GM21576 (cell line): ENCODE data around the gene FGF9.

Source experiments
- ATAC-seq: cut with Tn5 transposase; IDR thresholded peaks from one replicate; pipeline ENCODE4 v1.9.1; 2021; ENCODE audit warnings: mild to moderate bottlenecking, moderate library complexity; ENCODE audit not compliant: unreplicated experiment

Gene FGF9

DNA sequence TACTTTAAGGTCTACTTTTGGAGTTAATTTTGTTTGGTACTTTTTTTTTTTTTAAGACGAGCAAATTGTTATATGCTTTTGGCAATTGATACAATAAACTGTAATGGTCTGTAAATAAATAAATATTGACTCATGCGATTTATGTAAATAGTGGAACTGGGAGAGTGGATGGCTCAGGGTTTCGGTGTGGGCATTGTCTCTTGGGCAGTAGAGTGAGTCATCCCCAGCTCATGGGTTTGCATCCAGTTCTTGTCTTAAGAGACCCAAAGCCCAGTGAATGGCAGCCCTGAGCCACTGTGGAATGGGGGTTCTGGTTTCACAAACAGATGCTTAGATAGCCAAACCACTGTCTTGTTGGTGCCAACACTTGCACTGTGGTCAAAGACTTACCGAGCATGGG is 33.0 kb downstream of the FGF9 start:
- ATAC-seq, result no peak

GRCh38 chr13:21707586-21707985 is 36.7 kb downstream of the FGF9 start:
- ATAC-seq, result no peak

DNA sequence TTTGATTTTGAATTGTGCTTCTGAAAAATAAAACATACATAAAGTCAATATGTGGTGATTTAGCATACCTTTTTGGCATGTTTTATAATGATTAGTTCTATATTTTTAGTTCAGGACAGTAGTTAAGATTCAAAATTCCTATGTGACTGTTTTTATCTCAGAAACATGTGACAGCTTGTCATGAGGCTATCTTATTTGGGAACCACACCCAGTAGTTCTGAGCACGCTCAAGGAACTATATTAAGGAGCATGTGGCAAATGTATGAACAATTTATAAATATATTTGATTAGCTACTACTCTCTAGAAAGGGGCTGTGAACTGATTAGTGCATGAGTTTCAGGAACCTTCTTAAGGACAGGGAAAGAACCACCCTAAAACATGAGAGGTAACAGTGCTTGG is 38.8 kb downstream of the FGF9 start:
- ATAC-seq, result no peak

GRCh38 chr13:21710163-21710562 is 39.3 kb downstream of the FGF9 start:
- ATAC-seq, result no peak

GRCh38 chr13:21717817-21718216 is 46.9 kb downstream of the FGF9 start:
- ATAC-seq, result no peak

DNA sequence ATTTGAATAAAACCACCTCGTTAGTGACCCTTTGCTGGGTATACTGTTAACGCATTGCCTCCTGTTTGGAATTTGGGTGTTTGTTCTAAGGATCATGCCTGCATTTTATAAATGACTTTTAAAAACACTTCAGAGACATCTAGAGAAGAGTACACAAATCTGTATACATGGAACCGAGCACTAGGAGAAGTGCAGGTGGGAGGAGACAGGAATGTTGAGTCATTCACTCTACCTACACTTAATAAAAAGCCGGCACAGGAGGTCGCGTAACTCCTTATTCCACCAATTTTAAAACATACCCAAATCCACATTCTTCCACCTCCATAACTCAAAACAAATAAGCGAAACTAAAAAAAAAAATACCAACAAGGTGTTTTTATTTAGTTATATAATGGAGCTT is 48.6 kb downstream of the FGF9 start:
- no peak for ATAC-seq

GRCh38 chr13:21723807-21724505 is 53.1 kb downstream of the FGF9 start:
- no peak for ATAC-seq

GRCh38 chr13:21730186-21730880 is 59.5 kb downstream of the FGF9 start:
- no peak for ATAC-seq

- ATAC-seq, result no peak
Measured at GRCh38 chr13:21733475-21734263, 62.8 kb downstream of the FGF9 start.

- no peak for ATAC-seq
Measured at GRCh38 chr13:21734961-21735360, 64.1 kb downstream of the FGF9 start.

GRCh38 chr13:21735701-21736401 is 65.0 kb downstream of the FGF9 start:
- ATAC-seq, result no peak

DNA sequence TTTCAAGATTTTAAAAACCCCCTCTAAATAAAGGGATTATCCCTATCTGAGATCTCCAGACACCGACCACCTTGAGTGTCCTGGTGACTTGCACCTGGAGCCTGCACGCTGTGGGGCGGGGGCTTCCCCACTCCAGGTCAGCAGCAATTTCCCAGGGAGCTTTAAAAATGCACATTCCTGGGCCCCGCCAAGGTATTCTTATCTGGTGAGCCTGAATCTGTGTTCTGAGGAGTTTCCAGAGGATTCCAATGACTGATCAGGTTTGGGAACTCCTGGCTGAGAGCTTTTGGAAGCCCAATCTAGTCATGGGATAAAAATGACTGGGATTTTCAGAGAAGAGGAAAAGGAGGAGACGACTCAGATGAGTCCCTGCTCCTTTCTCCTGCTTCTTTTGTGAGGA is 66.1 kb downstream of the FGF9 start:
- no peak for ATAC-seq

DNA sequence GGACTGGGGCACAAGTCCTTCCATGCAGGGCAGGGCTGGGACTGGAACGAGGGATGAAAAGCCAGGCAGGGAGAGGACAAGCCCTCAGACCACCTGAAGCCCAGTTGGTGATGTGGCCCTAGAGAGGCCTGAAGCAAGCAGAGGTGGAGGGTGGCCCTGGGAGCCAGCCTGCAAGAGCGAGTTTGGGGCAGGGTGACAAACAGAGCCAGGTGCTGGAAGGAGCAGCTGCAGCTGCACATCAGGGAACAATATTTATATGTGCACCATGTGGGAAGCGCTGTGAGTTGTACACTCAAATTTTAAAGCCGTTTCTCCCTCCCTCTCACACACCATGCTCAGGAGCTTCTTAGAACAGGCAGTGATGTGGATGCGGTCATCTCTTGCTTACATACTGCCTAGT is 67.8 kb downstream of the FGF9 start:
- no peak for ATAC-seq

DNA sequence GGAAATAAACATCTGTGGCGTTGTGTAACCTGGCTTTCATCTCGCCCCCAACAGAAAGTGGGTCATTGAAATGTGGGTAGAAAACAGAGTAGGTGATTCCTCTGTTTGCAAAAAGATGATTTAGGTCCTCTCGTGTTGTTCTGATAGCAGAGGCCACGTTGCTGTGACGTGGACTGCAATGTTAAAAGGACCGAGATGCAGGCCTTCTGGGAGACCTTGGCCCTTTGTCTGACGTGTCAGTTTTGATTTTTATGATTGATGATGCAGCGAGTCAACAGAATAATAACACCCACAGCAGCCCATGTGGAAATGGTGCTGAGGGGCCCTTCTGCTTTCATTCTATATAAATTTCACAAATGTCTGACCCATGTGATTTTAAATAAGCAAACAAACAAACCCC is 68.9 kb downstream of the FGF9 start:
- no peak for ATAC-seq

DNA sequence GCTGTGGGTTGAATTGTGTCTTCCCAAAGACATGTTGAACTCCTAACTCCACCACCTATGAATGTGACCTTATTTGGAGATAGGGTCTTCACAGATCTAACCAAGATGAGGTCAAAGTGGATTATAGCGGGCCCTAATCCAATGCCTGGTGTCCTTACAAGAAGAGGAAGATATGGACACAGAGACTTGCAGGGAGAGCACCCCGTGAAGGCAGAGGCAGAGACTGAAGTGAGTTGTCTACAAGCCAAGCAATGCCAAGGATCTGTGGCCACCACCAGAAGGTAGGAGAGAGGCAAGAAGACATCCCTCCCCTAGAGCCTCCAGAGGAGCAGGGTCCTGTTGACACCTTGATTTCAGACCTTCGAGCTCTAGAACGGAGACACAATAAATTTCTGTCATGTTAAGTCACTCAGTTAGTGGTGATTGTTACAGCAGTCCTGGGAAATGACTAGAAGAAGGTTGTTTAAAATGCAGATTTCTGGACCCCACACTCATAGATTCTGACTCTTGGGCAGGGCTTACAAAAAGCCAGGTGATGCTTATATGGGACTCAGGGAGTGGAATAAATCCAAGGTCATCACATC is 70.6 kb downstream of the FGF9 start:
- no peak for ATAC-seq

DNA sequence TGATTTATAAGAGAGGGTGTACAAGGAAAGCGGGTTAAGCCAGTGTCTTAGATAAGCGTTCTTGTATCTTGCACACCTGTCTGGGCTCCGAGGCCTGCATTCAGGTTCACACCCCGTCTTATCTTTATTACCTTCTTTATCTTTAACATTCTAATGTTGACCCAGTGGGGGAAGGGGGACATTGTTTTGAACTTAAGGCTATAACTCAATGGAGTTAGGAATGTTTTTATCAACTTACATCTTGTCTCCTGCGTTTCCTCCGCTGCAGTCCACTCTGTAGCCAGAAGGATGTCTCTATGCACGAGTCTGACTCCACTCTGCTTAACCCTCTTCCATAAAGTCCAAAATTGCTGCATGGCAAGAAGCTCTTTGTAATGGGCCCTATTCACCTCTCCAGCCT is 71.2 kb downstream of the FGF9 start:
- ATAC-seq, result no peak

DNA sequence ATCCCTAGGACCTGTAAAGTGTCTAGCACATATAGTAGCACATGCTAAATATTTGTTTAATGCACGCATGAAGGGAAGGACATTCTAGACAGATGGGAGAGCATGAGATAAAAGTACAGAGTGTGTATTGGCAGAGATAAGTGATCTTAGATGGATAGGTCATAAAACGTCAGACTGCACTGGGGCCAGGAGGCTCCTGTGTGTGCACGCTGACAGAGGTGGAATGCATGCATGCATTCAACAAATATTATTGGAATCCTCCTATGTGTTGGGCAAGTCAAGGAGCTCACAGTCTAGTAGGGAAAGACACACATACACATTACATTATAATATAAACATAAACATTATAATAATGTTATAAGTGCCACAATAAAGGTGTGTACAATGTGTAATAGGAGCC is 73.3 kb downstream of the FGF9 start:
- no peak for ATAC-seq

- ATAC-seq, result no peak
Measured at GRCh38 chr13:21745307-21745706, 74.4 kb downstream of the FGF9 start.

DNA sequence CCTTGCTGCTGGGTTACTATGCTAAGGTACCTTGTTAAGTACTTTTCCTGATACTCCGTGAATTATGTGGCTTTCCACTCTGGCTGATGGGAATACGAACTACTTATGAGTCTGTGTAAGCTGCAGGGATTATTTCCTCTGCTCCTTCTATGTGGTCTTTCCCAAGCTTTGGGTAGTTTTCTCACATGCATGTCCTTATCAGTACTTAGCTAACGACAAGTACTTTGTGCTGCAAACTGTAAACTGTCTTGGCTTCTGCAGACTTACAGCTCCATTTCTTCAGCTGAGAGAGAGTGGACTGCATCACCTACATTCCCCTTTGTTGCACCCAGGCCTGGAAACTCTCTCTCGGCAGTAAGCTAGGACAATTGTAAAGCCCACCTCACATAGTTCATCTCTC is 76.6 kb downstream of the FGF9 start:
- ATAC-seq, result no peak

DNA sequence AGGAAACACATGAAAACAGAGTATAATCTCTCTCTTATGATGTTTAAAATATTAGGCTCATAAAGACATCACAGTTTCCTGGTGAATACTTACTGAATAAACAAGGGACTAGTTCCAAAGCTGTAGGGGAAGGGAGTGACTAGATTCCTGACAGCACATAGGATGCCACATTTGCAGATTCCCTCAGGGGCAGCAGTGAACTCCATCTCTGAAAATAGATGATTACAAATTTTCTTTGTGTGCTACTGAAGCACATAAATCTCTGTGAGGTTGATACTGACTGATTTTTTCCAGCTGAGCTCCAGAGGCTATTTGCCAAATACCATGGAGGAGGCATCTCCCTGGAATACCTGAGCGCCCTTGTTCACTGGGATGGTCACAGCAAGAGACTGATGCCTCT is 77.3 kb downstream of the FGF9 start:
- ATAC-seq, result no peak

DNA sequence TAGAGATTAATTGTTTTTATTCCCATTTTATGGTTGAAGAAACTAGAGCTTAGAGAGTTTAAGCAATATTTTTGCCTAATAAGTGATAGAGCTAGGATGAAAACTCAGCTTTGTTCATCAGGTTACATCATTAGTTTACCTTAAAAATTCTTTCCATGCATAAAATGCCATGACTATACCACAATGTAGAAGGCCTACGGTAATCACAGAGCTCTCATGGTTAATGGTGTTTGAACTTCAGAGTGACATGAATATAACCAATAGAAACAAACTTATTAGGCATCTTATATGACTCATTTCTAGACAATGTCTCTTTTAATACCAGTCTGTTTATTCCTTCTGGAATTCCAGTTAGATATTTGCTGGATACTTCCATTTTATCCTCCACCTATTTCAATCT is 78.5 kb downstream of the FGF9 start:
- no peak for ATAC-seq
